ENCODE results near the gene GALNT7.
"Not testable (repeated sequence)": the region's sequence is repeated elsewhere in the genome, so short reads cannot be mapped to it uniquely, and the experiment has no call there.

The GALNT7 gene

GRCh38 chr4:173178144-173178543, 9.5 kb downstream of the GALNT7 start:
- TF ChIP-seq CTCF (IDR thresholded peaks at IDR 0.05; ENCODE audit: low read depth, low read length): no peak
- H3K4me3 ChIP-seq (replicated peaks in 1 of 2; ENCODE audit: low read depth in 2 of 2, low read length in 2 of 2): no peak overlapping the region
- no peak for DNase-seq (ENCODE audit: low read depth in 2 of 2)

- peak; percentile 58 to 81 for DNase-seq (ENCODE audit: low read depth in 2 of 2)
- no peak overlapping the region for H3K4me3 ChIP-seq (replicated peaks in 1 of 2; ENCODE audit: low read depth in 2 of 2, low read length in 2 of 2)
- no peak for TF ChIP-seq CTCF (IDR thresholded peaks at IDR 0.05; ENCODE audit: low read depth, low read length)
These were observed 13.2 kb downstream of the GALNT7 start for GRCh38 chr4:173181848-173182247.

GRCh38 chr4:173182403-173182802, 13.8 kb downstream of the GALNT7 start:
- peak; percentile 56 to 87 for DNase-seq (ENCODE audit: low read depth in 2 of 2)
- no peak overlapping the region for H3K4me3 ChIP-seq (replicated peaks in 1 of 2; ENCODE audit: low read depth in 2 of 2, low read length in 2 of 2)
- no peak for TF ChIP-seq CTCF (IDR thresholded peaks at IDR 0.05; ENCODE audit: low read depth, low read length)

- not testable (repeated sequence) for H3K4me3 ChIP-seq (replicated peaks in 1 of 2; ENCODE audit: low read depth in 2 of 2, low read length in 2 of 2); DNase-seq (ENCODE audit: low read depth in 2 of 2)
These were observed 15.1 kb downstream of the GALNT7 start for GRCh38 chr4:173183659-173184247.

GRCh38 chr4:173185847-173186510, 17.4 kb downstream of the GALNT7 start:
- DNase-seq (ENCODE audit: low read depth in 2 of 2): peak; percentile 8 to 50
- no peak overlapping the region for H3K4me3 ChIP-seq (replicated peaks in 1 of 2; ENCODE audit: low read depth in 2 of 2, low read length in 2 of 2)
- TF ChIP-seq CTCF (IDR thresholded peaks at IDR 0.05; ENCODE audit: low read depth, low read length): no peak

- no peak for TF ChIP-seq CTCF (IDR thresholded peaks at IDR 0.05; ENCODE audit: low read depth, low read length)
- DNase-seq (ENCODE audit: low read depth in 2 of 2): no peak
- no peak overlapping the region for H3K4me3 ChIP-seq (replicated peaks in 1 of 2; ENCODE audit: low read depth in 2 of 2, low read length in 2 of 2)
These were observed 19.1 kb downstream of the GALNT7 start for GRCh38 chr4:173187732-173188131.

GRCh38 chr4:173188648-173189047, 20.0 kb downstream of the GALNT7 start:
- no peak overlapping the region for H3K4me3 ChIP-seq (replicated peaks in 1 of 2; ENCODE audit: low read depth in 2 of 2, low read length in 2 of 2)
- no peak for DNase-seq (ENCODE audit: low read depth in 2 of 2)
- TF ChIP-seq CTCF (IDR thresholded peaks at IDR 0.05; ENCODE audit: low read depth, low read length): no peak

Measured in cardiac fibroblast (primary cell).